ENCODE data around the gene TEAD1. TPM values are rescaled to one million over a fixed set of nuclear protein-coding genes. Genes with fewer than 3 reads are reported as not detected.

Gene TEAD1
- total and polyA plus RNA-seq, 9 of the 15 experiments (the other 6 are each of a cell fraction or from before 2014, with no cell fraction given), result 1.7 to 17.7 (median 10.8) TPM

DNA sequence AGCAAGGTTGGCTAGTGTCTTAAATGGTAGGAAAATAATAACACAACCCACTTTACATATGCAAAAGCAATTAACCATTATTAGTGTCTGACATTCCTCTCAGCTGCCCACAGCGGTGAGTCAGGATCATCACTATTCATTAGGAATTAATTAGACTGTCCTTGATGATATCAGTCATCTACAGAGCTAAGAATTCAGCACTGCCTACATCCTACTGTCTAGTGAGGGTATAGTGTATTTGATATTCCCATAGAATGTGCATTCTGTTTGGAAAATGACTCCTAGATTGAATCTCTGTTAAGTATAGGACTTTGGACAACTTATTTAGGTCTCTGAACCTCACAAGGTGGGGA is 82.2 kb downstream of the TEAD1 start (continued):
- TF ChIP-seq ZNF609 (CRISPR knock-in tag; IDR thresholded peaks at IDR 0.05; ENCODE audit: borderline replicate concordance) (no peak), CC2D1A (IDR thresholded peaks at IDR 0.05) (no peak), CREM (IDR thresholded peaks at IDR 0.05; ENCODE audit: low read depth) (no peak), TFAP4 (CRISPR knock-in tag; IDR thresholded peaks at IDR 0.05; ENCODE audit: borderline replicate concordance) (no peak), HIVEP1 (CRISPR knock-in tag; IDR thresholded peaks at IDR 0.05) (no peak), NR4A1 (CRISPR knock-in tag; IDR thresholded peaks at IDR 0.05) (no peak), NR4A1 (tag; IDR thresholded peaks at IDR 0.05) (no peak)
